HG02840 (cell line): Measurements from ENCODE around the gene PIR.
A peak's percentile ranks its signal among the peaks of the same experiment; 100 is the strongest.

ENCODE experiments used
- ATAC-seq: cut with Tn5 transposase; IDR thresholded peaks from one replicate; pipeline ENCODE4 v1.9.1; 2021; ENCODE audit warnings: mild to moderate bottlenecking, moderate library complexity, moderate number of reproducible peaks; ENCODE audit not compliant: unreplicated experiment, low FRiP score

PIR gene

DNA sequence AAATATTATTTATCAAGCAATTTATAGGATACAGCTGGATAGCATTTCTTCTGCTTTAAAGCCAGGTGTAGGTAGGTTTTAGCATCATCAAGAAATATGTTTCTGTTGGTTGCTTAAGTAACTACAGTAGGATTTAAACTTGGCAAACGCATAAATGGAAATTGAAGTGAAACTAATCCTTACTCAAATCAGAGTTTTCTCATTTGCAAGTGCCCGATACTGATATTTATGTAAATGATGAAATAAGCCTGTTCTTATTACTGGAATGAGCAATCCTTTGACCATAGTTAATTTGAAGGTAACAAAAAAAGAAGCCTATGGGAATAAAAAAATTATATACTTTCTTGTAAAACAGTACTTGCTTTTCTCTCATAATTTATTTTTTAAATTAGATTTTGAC is 134.6 kb downstream of the PIR start:
- no peak for ATAC-seq

DNA sequence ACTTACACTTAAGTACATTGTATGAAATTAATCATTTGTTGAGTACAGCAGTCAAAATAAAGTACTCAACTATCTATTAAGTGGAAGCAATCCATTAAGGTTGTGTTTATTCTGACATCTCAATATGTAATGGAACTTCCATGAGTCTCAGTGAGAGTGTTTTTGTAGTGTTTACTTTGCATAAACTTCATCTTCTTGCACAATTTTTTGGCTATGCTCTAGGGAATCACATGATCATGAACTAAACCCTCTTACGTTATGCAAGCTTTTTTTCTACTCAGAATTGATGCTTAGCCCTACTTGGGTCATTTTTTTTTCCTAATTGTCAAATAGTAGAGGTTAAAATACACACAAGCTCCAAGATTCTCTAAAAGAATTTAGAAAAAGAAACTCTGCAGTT is 136.7 kb downstream of the PIR start:
- ATAC-seq = no peak

DNA sequence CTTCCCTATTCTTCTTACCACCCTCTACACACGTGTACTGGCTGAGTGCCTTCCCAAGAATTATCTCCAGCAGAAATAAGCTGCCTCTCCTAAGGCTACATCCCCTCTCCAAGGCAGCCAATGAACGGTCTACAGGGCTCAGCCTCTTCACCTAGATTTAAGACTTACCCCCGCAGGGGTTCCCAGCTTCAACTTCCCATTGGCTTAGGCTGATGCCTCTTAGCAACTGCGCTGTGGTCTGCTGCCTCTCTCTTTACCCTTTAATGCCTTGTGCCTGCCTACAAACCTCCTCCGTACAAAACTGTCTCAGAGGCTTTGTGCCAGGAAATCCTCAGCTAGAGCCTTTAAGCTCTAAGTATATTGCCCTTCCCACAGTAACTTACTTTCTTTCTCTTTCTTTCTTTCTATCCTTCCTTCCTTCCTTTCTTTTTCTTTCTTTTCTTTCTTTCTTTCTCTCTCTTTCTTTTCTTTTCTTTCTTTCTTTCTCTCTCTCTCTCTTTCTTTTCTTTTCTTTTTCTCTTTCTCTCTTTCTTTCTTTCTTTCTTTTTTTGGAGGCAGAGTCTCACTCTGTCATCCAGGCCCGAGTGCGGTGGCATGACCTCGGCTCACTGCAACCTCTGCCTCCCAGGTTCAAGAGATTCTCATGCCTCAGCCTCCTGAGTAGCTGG is 142.7 kb downstream of the PIR start:
- ATAC-seq = no peak

DNA sequence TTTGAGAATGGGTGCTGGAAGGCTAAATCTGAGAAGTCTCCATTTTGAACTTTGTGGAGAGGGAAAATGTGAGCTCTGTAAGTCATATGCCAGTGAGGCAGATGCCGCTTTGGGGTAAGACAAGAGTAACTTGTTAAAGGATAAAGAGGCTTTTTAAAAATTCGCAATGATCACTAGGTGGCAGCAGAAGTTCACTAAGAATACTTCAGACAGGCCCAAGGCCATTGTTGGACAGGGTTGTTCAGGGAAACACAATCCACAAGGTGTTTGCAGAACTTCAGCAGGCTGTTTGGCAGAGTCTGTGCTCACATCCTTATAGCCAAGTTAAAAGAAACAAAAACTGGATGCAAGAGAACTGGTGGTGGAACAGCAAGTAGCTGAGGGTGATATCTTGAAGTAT is 144.1 kb downstream of the PIR start:
- no peak for ATAC-seq

DNA sequence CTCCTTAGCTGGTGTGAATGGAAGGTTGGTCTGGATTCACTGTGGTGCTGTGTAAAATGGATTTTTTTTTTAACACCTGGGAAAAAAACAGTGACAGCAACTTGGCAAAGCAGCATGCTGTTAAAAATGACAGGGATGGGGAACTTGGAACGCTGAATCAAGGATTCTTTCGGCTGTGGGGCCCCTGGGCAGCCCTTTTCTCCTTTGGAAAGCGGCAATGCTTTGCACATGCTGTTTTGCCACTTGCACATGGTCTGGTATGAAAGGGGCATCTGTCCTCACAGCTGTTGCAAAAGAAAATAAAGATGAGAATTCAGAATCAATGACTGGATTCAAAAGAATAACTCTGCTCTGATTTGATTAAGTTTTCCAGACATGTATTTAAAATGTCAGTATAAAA is 147.2 kb downstream of the PIR start:
- no peak for ATAC-seq

DNA sequence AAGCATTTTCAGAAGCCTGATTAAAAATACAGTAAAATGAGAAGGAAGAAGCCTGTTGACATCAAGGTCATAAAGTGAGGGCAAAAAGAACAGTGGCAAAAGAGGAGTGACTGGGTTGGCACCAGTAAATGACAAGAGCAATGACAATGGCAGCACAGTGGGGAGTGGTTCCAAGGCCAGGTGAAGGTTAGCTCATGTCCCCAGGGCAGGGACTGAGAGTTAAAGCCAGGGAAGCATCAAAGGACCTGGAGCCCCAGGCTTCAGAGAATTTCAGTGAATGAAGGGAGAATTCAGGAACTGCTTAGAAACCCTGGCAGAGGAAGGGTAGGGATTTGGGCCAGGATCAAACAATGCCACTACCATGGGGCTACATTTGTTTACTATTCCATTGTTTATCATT is 149.0 kb downstream of the PIR start:
- ATAC-seq = no peak

DNA sequence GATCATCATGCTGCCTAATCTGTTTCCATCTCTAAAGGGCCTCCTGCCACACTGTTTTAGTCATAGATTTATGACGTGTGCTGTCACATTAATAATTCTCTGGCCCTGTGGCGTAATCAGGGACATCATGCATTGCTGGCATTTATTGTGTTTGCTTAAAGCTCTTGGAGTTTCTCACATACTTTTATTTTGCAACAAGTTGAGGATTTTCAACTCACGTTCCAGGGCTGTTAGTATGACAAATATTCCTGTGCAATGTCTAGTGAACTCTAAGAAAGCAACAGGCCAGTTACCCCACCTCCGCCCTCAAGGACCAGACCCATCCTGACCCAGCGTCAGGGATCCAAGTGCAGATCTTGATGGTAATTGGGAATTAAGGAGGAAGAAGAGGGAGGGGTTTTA is 150.1 kb downstream of the PIR start:
- no peak for ATAC-seq

DNA sequence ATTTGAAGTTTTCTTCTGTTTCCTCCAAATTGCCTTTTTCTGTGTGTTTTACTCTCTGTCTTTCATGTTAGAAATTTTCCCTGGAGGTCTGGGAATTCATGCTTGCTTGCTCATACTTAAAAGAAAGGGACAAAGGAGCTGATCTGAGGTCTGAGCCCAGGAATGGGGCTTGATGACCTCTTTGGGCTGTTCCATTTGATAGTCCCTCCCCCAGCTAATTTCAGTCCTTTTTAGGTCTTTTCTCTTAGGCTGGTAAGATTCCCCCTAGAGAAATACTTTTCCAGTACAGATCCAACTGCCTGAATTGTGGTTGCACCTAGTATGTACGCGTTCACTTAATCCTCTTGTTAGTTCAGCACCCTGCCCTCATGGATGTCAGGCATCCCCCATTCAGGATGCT is 152.3 kb downstream of the PIR start:
- no peak for ATAC-seq

DNA sequence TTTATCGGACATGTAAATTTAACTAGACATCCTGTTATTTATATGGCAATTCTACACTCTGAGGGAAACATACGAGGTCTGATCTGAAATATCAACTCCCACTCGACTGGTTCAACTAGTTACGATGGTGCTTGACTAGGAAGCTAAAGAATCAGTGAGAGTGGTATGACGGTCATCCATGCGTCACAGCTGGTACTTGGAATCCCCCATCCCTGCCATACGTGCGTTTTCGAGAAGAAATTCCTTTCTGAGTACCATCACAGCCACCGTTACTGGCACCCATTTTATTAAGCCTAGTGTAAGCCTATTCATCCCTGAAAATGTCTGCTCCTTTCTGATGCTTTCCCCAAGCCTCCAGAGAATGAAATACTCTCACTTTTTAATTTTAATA is 157.1 kb downstream of the PIR start:
- no peak for ATAC-seq

DNA sequence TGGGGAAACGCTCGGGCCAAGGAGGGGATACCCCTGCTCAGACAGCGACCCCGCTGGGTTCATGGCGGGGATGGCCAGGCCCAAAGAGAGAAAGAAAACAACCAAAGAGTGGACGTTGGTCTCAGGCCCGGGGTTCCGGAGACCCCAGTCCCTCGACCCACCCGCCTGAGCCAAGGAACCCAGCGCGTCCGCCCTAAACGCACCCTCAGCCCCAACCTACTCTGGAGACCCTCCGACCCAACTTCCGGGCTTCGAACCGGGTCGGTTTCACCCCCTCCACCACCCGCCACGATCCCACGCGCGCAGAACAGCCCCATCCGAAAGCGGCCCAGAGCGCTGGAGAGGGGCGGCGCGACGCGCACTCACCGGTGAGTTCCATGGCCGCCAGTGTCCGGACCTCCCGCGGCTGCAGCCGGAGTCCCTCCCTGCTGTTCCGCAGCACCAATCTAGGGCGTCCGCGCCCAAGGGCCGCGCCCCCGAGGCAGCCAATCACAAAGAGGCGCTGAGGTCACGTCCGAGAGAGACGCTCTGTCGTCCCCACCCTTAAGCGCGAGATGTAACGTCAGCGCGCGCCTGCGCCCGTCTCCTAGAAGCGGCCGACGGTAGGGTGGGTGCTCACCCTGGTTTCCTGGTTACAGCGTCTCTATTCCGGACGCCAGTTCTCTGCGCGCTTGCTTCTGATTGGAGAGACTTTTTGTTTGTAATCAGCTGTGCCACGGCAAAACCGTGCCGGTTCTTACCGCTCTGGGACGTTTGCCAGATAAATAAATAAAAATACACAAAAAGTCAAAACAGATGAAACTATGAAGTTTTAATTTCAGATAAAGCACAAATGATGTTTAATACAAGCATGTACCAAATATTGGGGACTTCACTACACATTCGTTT is 157.8 kb downstream of the PIR start, which contains the start of gene PIGA:
TSS of gene PIGA (minus strand) at position 389 of the 888 bp plus-strand sequence. CDS start 3,593 bp downstream, outside the sequence.
- peak; percentile 100 for ATAC-seq
